Muscle of leg (tissue), 11 donors: ENCODE measurements around the gene BCL11B. TPM values are rescaled to one million over a fixed set of nuclear protein-coding genes. Genes with fewer than 3 reads are reported as not detected.

Experiments used
- DNase-seq: peaks from one replicate; pipeline ENCODE4 v3.0.0; 2013
- H3K27ac ChIP-seq: one replicate; pipeline ENCODE4 v1.5.1; 2013; ENCODE audit warnings: mild to moderate bottlenecking, low read length, control low read depth
- H3K27me3 ChIP-seq: one replicate; pipeline ENCODE4 v1.6.1; 2013; ENCODE audit warnings: low read length; ENCODE audit not compliant: control insufficient read depth, insufficient read depth
- H3K36me3 ChIP-seq: one replicate; pipeline ENCODE4 v1.6.1; 2013; ENCODE audit warnings: low read length; ENCODE audit not compliant: control insufficient read depth, insufficient read depth
- H3K4me1 ChIP-seq: one replicate; pipeline ENCODE4 v1.6.1; 2013; ENCODE audit warnings: low read length; ENCODE audit not compliant: control insufficient read depth, insufficient read depth
- H3K4me3 ChIP-seq: one replicate; pipeline ENCODE4 v1.5.1; 2013; ENCODE audit warnings: low read length, control low read depth
- H3K9me3 ChIP-seq: replicated peaks from 2 replicates; pipeline ENCODE4 v1.6.1; 2013; ENCODE audit warnings: low read depth, low read length; ENCODE audit not compliant: control insufficient read depth
- WGBS: methylation state at CpG from one replicate; pipeline ENCODE4 v1.1.5; 2013; ENCODE audit warnings: missing lambda C conversion rate; ENCODE audit not compliant: insufficient coverage; 5-methylcytosine and 5-hydroxymethylcytosine counted together
- polyA plus RNA-seq, 8 donors: library from polyadenylated mRNA; unstranded; fragments of 120-200 nt; gene quantifications; one replicate each; pipeline versions ENCODE4 v1.2.1 to v1.2.3, GENCODE V29; 2013; ENCODE audit warnings: inconsistent platforms in 1 of 8, low replicate concordance in 1 of 8; ENCODE audit not compliant: insufficient read length in 8 of 8, insufficient read depth in 1 of 8
- total RNA-seq: library from RNA; stranded (reverse); fragments of 120-200 nt; gene quantifications from one replicate; pipeline ENCODE4 v1.2.4, GENCODE V29; 2013

The BCL11B gene
- total and polyA plus RNA-seq, 9 donors = 0.89 to 6.3 (median 1.4) TPM

- Histone ChIP-seq H3K36me3 (no peaks in the 10 kb centered on the region), H3K4me1 (peaks cover 5% of the 10 kb centered on the region), H3K27ac (no peak overlapping the region), H3K27me3 (no peaks in the 10 kb centered on the region), H3K4me3 (no peak overlapping the region), H3K9me3 (no peaks in the 10 kb centered on the region)
- no peak for DNase-seq
- 87% methylated on average over 67 of the region's 81 CpGs for WGBS
Measured at GRCh38 chr14:99174770-99175319, 97.2 kb downstream of the BCL11B start.

GRCh38 chr14:99174081-99174769 is 97.8 kb downstream of the BCL11B start:
- 91% methylated on average over 79 of the region's 79 CpGs for WGBS
- no peaks in the 10 kb centered on the region for H3K36me3 ChIP-seq
- no peak overlapping the region for H3K27ac ChIP-seq
- no peaks in the 10 kb centered on the region for H3K27me3 ChIP-seq
- peaks cover 5% of the 10 kb centered on the region for H3K4me1 ChIP-seq
- H3K4me3 ChIP-seq = no peak overlapping the region
- no peak for DNase-seq
- no peaks in the 10 kb centered on the region for H3K9me3 ChIP-seq

- DNase-seq = no peak
- H3K36me3 ChIP-seq = no peaks in the 10 kb centered on the region
- no CpG with 5 or more reads among the region's 3 CpGs for WGBS
- H3K4me1 ChIP-seq = peaks cover 5% of the 10 kb centered on the region
- H3K27me3 ChIP-seq = no peaks in the 10 kb centered on the region
- H3K27ac ChIP-seq = no peak overlapping the region
- no peak overlapping the region for H3K4me3 ChIP-seq
- no peaks in the 10 kb centered on the region for H3K9me3 ChIP-seq
Measured at GRCh38 chr14:99173506-99173905, 98.5 kb downstream of the BCL11B start.

GRCh38 chr14:99173086-99173485 is 98.9 kb downstream of the BCL11B start:
- Histone ChIP-seq H3K27ac (no peak overlapping the region), H3K36me3 (no peaks in the 10 kb centered on the region), H3K27me3 (no peaks in the 10 kb centered on the region), H3K4me3 (no peak overlapping the region), H3K4me1 (peaks cover 5% of the 10 kb centered on the region), H3K9me3 (no peaks in the 10 kb centered on the region)
- DNase-seq = no peak
- 93% methylated on average over 5 of the region's 11 CpGs for WGBS

- no CpG with 5 or more reads among the region's 3 CpGs for WGBS
- no peaks in the 10 kb centered on the region for H3K9me3 ChIP-seq
- H3K36me3 ChIP-seq = no peaks in the 10 kb centered on the region
- no peak overlapping the region for H3K4me3 ChIP-seq
- H3K27me3 ChIP-seq = no peaks in the 10 kb centered on the region
- no peak overlapping the region for H3K27ac ChIP-seq
- no peaks in the 10 kb centered on the region for H3K4me1 ChIP-seq
- no peak for DNase-seq
Measured at GRCh38 chr14:99171396-99171795, 100.6 kb downstream of the BCL11B start.

GRCh38 chr14:99169776-99170356 is 102.1 kb downstream of the BCL11B start:
- Histone ChIP-seq H3K4me3 (no peak overlapping the region), H3K27me3 (no peaks in the 10 kb centered on the region), H3K9me3 (no peaks in the 10 kb centered on the region), H3K4me1 (no peaks in the 10 kb centered on the region), H3K36me3 (no peaks in the 10 kb centered on the region), H3K27ac (no peak overlapping the region)
- no peak for DNase-seq
- WGBS = 71% methylated on average over 4 of the region's 7 CpGs

- H3K27me3 ChIP-seq = no peaks in the 10 kb centered on the region
- DNase-seq = no peak
- H3K36me3 ChIP-seq = no peaks in the 10 kb centered on the region
- H3K27ac ChIP-seq = no peak overlapping the region
- H3K9me3 ChIP-seq = no peaks in the 10 kb centered on the region
- WGBS = 95% methylated on average over 3 of the region's 5 CpGs
- no peak overlapping the region for H3K4me3 ChIP-seq
- no peaks in the 10 kb centered on the region for H3K4me1 ChIP-seq
Measured at GRCh38 chr14:99168330-99168729, 103.7 kb downstream of the BCL11B start.

- Histone ChIP-seq H3K27me3 (no peaks in the 10 kb centered on the region), H3K4me1 (no peaks in the 10 kb centered on the region), H3K36me3 (no peaks in the 10 kb centered on the region), H3K4me3 (no peak overlapping the region), H3K9me3 (peaks cover 1% of the 10 kb centered on the region), H3K27ac (no peak overlapping the region)
- 84% methylated on average over 4 of the region's 4 CpGs for WGBS
- DNase-seq = no peak
Measured at GRCh38 chr14:99166506-99166905, 105.5 kb downstream of the BCL11B start.

GRCh38 chr14:99164712-99165111 is 107.3 kb downstream of the BCL11B start:
- peaks cover 5% of the 10 kb centered on the region for H3K27me3 ChIP-seq
- H3K9me3 ChIP-seq = peaks cover 3% of the 10 kb centered on the region
- DNase-seq = no peak
- no peaks in the 10 kb centered on the region for H3K36me3 ChIP-seq
- WGBS = no CpG with 5 or more reads among the region's 5 CpGs
- peaks cover 2% of the 10 kb centered on the region for H3K4me1 ChIP-seq
- no peak overlapping the region for H3K27ac ChIP-seq
- H3K4me3 ChIP-seq = no peak overlapping the region

- Histone ChIP-seq H3K27ac (no peak overlapping the region), H3K36me3 (no peaks in the 10 kb centered on the region), H3K9me3 (peaks cover 3% of the 10 kb centered on the region), H3K4me3 (no peak overlapping the region), H3K4me1 (peaks cover 4% of the 10 kb centered on the region), H3K27me3 (peaks cover 5% of the 10 kb centered on the region)
- 96% methylated on average over 2 of the region's 3 CpGs for WGBS
- DNase-seq = no peak
Measured at GRCh38 chr14:99163446-99163845, 108.6 kb downstream of the BCL11B start.
